ENCODE measurements around the gene ZBTB7C. TPM values are rescaled to one million over a fixed set of nuclear protein-coding genes. Genes with fewer than 3 reads are reported as not detected.

The ZBTB7C gene
- total and polyA plus RNA-seq, 2 experiments from 2014 or later, result 2.3 to 5.5 TPM

DNA sequence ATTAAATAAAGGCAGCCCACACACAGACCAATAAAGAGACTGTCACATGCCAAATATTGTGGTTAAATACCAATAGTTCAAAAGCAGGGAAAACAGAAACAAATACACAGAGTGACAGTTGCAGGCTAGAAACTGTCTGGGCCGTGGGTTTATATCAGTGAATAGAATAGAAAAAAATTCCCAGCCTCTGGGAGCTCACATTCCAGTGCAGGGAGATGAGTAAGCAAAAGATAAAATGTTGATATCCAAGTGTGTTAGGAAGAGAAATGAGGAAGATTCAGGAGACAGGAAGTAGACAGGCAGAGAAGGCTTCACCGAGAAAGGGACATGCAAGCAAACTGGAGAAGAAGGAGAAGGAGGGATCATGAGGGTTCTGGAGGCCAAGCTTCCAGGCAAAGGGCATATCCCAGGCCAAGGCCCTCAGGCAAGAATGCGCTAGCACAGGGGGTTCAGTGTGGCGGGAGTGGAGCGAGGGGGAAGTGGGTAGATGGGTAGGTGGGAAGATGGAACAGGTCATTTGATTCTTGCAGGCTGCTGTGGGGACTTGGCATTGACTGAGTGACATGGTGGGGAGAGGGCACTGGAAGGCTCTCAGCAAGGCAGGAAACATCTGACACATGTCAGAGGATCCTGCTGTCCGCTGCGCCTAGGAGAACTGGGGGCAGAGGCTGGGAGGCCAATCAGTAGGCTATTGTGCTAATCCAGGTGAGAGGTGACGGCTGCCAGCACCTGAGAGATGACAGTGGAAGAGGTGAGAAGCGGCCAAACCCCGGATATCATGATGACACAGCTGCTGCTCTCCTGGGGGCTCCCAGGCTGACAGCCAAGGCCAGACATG lies 89.2 kb downstream of the ZBTB7C start:
- Histone ChIP-seq H3K36me3 (no peaks in the 10 kb centered on the region), H3K9me3 (ENCODE audit: low read depth) (no peaks in the 10 kb centered on the region), H3K27me3 (no peaks in the 10 kb centered on the region), H3K4me1 (ENCODE audit: low read depth) (peaks cover 8% of the 10 kb centered on the region), H3K27ac (no peak overlapping the region), H3K4me3 (no peak overlapping the region)
- TF ChIP-seq, protein P1, sequence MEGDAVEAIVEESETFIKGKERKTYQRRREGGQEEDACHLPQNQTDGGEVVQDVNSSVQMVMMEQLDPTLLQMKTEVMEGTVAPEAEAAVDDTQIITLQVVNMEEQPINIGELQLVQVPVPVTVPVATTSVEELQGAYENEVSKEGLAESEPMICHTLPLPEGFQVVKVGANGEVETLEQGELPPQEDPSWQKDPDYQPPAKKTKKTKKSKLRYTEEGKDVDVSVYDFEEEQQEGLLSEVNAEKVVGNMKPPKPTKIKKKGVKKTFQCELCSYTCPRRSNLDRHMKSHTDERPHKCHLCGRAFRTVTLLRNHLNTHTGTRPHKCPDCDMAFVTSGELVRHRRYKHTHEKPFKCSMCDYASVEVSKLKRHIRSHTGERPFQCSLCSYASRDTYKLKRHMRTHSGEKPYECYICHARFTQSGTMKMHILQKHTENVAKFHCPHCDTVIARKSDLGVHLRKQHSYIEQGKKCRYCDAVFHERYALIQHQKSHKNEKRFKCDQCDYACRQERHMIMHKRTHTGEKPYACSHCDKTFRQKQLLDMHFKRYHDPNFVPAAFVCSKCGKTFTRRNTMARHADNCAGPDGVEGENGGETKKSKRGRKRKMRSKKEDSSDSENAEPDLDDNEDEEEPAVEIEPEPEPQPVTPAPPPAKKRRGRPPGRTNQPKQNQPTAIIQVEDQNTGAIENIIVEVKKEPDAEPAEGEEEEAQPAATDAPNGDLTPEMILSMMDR (IDR thresholded peaks at IDR 0.05; ENCODE audit: low read depth, low read length), result no peak
- DNase-seq (ENCODE audit: low read depth in 1 of 2, low spot score in 1 of 2), result peak in 1 of 2 donors; percentile 56

DNA sequence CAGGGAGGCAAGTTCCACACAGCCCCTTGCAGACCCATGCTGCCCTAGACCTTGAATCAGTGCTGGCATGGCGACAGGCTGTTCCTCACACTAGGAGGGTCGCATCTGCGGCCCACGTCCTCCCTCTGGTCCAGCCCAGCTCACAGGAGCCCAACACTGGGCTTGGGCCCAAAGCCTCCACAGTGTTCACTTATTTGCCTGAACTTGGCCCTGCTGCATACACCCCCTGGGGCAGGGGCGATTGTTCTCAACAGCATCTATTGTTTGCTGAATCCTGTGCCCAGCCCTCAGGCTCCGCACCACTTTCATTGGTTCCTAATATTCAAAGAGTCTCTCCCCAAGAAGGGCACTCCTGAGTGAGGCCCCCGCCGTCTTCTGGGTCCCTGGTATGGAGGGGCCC lies 90.7 kb downstream of the ZBTB7C start:
- H3K9me3 ChIP-seq (ENCODE audit: low read depth), result no peaks in the 10 kb centered on the region
- peaks cover 23% of the 10 kb centered on the region for H3K4me1 ChIP-seq (ENCODE audit: low read depth)
- H3K27me3 ChIP-seq, result no peaks in the 10 kb centered on the region
- H3K27ac ChIP-seq, result no peak overlapping the region
- H3K36me3 ChIP-seq, result no peaks in the 10 kb centered on the region
- TF ChIP-seq, protein P1 (IDR thresholded peaks at IDR 0.05; ENCODE audit: low read depth, low read length), result no peak
- H3K4me3 ChIP-seq, result no peak overlapping the region
- no peak for DNase-seq (ENCODE audit: low read depth in 1 of 2, low spot score in 1 of 2)

DNA sequence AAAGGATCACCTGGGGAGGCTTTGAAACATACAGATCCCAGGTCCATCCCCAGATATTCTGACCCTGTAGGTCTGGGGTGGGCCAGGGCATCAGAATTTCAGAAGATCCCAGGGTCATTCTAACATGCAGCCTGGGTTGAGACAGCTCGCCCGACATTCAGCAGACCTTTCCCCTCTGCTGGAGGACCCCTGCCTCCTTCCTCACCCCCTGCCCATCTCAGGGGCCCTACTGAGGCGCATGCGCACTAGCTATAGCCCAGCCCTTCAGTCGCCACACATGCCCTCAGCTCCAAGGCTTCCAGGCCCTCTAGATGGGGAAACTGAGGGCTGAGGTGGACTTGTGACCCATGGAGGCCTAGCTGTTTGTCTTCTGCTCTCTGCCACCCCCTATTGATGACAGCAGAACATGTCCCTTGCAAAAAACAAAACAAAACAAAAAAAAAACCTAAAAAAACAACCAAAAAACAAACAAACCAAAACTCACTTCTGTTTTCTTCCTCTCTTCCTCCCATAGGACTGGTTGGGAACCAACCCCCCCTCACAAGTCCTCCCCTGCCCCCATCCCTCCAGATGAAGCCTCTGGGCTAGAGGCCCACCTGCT lies 91.3 kb downstream of the ZBTB7C start:
- TF ChIP-seq, protein P1 (IDR thresholded peaks at IDR 0.05; ENCODE audit: low read depth, low read length), result no peak
- Histone ChIP-seq H3K27me3 (no peaks in the 10 kb centered on the region), H3K36me3 (no peaks in the 10 kb centered on the region), H3K4me1 (ENCODE audit: low read depth) (peaks cover 25% of the 10 kb centered on the region), H3K27ac (no peak overlapping the region), H3K4me3 (no peak overlapping the region), H3K9me3 (ENCODE audit: low read depth) (no peaks in the 10 kb centered on the region)
- DNase-seq (ENCODE audit: low read depth in 1 of 2, low spot score in 1 of 2), result no peak

DNA sequence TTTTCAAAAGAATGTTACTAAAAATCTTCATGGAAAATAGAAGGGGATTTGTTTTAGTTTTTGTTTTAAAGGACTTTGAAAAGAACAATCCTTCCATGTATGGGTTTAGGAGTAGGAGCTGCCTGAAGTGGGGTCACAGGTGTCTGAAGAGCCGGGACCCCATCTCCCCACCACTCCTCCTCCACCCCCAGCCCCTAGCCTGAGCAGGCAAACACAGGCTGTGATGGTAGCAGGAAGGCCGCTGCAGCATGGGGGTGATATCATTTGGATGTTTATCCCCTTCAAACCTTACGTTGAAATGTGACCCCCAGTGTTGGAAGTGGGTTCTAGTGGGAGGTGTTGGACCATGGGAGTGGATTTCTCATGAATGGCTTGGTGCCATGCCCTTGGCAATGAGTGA lies 93.0 kb downstream of the ZBTB7C start:
- H3K4me3 ChIP-seq, result no peak overlapping the region
- DNase-seq (ENCODE audit: low read depth in 1 of 2, low spot score in 1 of 2), result no peak
- no peaks in the 10 kb centered on the region for H3K9me3 ChIP-seq (ENCODE audit: low read depth)
- no peaks in the 10 kb centered on the region for H3K27me3 ChIP-seq
- peaks cover 25% of the 10 kb centered on the region for H3K4me1 ChIP-seq (ENCODE audit: low read depth)
- H3K36me3 ChIP-seq, result no peaks in the 10 kb centered on the region
- no peak overlapping the region for H3K27ac ChIP-seq
- TF ChIP-seq, protein P1 (IDR thresholded peaks at IDR 0.05; ENCODE audit: low read depth, low read length), result no peak

DNA sequence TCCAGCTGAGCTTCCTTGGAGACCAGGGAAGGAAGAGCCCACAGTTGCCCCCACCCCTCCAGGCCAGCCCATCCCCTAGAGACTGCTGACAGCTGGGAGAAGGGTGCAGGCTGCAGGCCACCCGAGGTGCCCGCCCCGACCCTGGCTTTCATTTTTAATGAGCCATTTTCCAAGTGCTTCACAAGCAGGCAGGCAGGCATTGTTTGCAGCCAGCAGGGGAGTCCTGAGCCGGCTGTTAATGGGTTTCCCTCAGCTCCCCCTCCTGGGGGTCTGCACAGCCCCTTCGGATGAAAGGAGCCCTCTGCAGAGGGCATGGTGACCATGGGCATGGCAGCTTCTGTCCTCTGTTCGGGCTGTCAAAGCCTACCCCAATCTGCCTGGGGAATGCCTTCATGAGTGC lies 94.5 kb downstream of the ZBTB7C start:
- no peak overlapping the region for H3K27ac ChIP-seq
- TF ChIP-seq, protein P1 (IDR thresholded peaks at IDR 0.05; ENCODE audit: low read depth, low read length), result no peak
- no peaks in the 10 kb centered on the region for H3K9me3 ChIP-seq (ENCODE audit: low read depth)
- H3K4me1 ChIP-seq (ENCODE audit: low read depth), result peaks cover 17% of the 10 kb centered on the region
- no peaks in the 10 kb centered on the region for H3K36me3 ChIP-seq
- DNase-seq (ENCODE audit: low read depth in 1 of 2, low spot score in 1 of 2), result no peak
- H3K27me3 ChIP-seq, result no peaks in the 10 kb centered on the region
- H3K4me3 ChIP-seq, result no peak overlapping the region

Measured in cardiac muscle cell (in vitro differentiated cells and primary cell).